GM23248 (cell line): ENCODE data around the gene MDP1. TPM values are rescaled to one million over a fixed set of nuclear protein-coding genes. Genes with fewer than 3 reads are reported as not detected.

Experiments
- DNase-seq: peaks from one replicate; pipeline ENCODE4 v3.0.0-alpha.2; 2015
- H2AFZ ChIP-seq: fragments of 200-600 bp; sonication (generic); 2 replicates; pipeline ENCODE4 v1.6.1; 2016; ENCODE audit warnings: antibody characterized with exemption
- H3F3A ChIP-seq: fragments of 200-600 bp; sonication (generic); 2 replicates; pipeline ENCODE4 v1.6.1; 2016; ENCODE audit warnings: mild to moderate bottlenecking, antibody characterized with exemption, mixed run types; ENCODE audit not compliant: insufficient read depth
- H3K27ac ChIP-seq: fragments of 200-600 bp; sonication (generic); 2 replicates; pipeline ENCODE4 v1.5.1; 2016; ENCODE audit warnings: mild to moderate bottlenecking
- H3K27me3 ChIP-seq: fragments of 200-600 bp; sonication (generic); replicated peaks from 2 replicates; pipeline ENCODE4 v1.6.1; 2016; ENCODE audit warnings: mild to moderate bottlenecking; ENCODE audit not compliant: insufficient read depth
- H3K36me3 ChIP-seq: fragments of 200-600 bp; sonication (generic); 2 replicates; pipeline ENCODE4 v1.6.1; 2016; ENCODE audit warnings: low read depth, mild to moderate bottlenecking
- H3K4me1 ChIP-seq: fragments of 200-600 bp; sonication (generic); 2 replicates; pipeline ENCODE4 v1.6.1; 2016; ENCODE audit warnings: mild to moderate bottlenecking; ENCODE audit not compliant: insufficient read depth
- H3K4me2 ChIP-seq: fragments of 200-600 bp; sonication (generic); one replicate; pipeline ENCODE4 v1.6.1; 2016; ENCODE audit warnings: mild to moderate bottlenecking; ENCODE audit not compliant: unreplicated experiment
- H3K4me3 ChIP-seq: fragments of 200-600 bp; sonication (generic); 2 replicates; pipeline ENCODE4 v1.5.1; 2016; ENCODE audit warnings: mild to moderate bottlenecking
- H3K79me2 ChIP-seq: fragments of 200-600 bp; sonication (generic); 2 replicates; pipeline ENCODE4 v1.6.1; 2016; ENCODE audit warnings: mild to moderate bottlenecking; ENCODE audit not compliant: insufficient read depth
- H3K9ac ChIP-seq: fragments of 200-600 bp; sonication (generic); 2 replicates; pipeline ENCODE4 v1.6.1; 2016; ENCODE audit warnings: mild to moderate bottlenecking
- H3K9me2 ChIP-seq: fragments of 200-600 bp; sonication (generic); 2 replicates; pipeline ENCODE4 v1.6.1; 2016; ENCODE audit warnings: mixed run types, mild to moderate bottlenecking, moderate library complexity; ENCODE audit not compliant: insufficient read depth
- H3K9me3 ChIP-seq: fragments of 200-600 bp; sonication (generic); one replicate; pipeline ENCODE4 v1.6.1; 2017; ENCODE audit warnings: low read depth
- H4K20me1 ChIP-seq: fragments of 200-600 bp; sonication (generic); 2 replicates; pipeline ENCODE4 v1.6.0; 2016; ENCODE audit not compliant: insufficient read depth
- EZH2 ChIP-seq: fragments of 200-600 bp; sonication (generic); IDR thresholded peaks from 2 replicates; pipeline ENCODE4 v1.6.1; 2018; ENCODE audit warnings: antibody characterized with exemption, mild to moderate bottlenecking; ENCODE audit not compliant: insufficient read depth, poor library complexity, severe bottlenecking
- EZH2phosphoT487 ChIP-seq: fragments of 200-600 bp; sonication (generic); IDR thresholded peaks from 2 replicates; pipeline ENCODE4 v1.6.1; 2018; ENCODE audit warnings: antibody characterized with exemption, moderate library complexity, mild to moderate bottlenecking, low read depth; ENCODE audit not compliant: insufficient read depth
- WGBS, 2 experiments: methylation state at CpG; one replicate each; pipeline ENCODE4 v1.1.6; 2015 to 2017; ENCODE audit warnings: low lambda C conversion rate in 2 of 2, low coverage in 1 of 2; ENCODE audit errors: missing lambda C conversion rate in 2 of 2; 5-methylcytosine and 5-hydroxymethylcytosine counted together
- in situ Hi-C: fragments of 300-500 bp; cut with MboI; formaldehyde crosslinking; loops from 2 replicates; pipeline ENCODE4 v1.15.0; 2020
- polyA plus RNA-seq: library from polyadenylated mRNA; unstranded; fragments of >200 nt; fragmentation: Nextera tagmentation; extraction: Ambion mirVana; gene quantifications from 2 replicates; pipeline ENCODE4 v1.2.1, GENCODE V29; 2016
- total RNA-seq: library from RNA; depleted of rRNA; stranded (reverse); fragments of >200 nt; shearing (Covaris generic); gene quantifications from 2 replicates; pipeline ENCODE4 v1.2.3, GENCODE V29; 2014

MDP1 gene
- total and polyA plus RNA-seq, 2 experiments from 2014 or later = 8.2 to 23.3 TPM

- H3K4me1 ChIP-seq = peaks cover 7% of the 10 kb centered on the region
- no peaks in the 10 kb centered on the region for H4K20me1 ChIP-seq
- no peaks in the 10 kb centered on the region for H3K27me3 ChIP-seq
- no peaks in the 10 kb centered on the region for H3K36me3 ChIP-seq
- in situ Hi-C loops = no loop called here
- 0 out of 2 replicates have a peak overlapping the region, but pooled peaks have one; percentile 45 for H2AFZ ChIP-seq
- no peaks in the 10 kb centered on the region for H3K79me2 ChIP-seq
- peak; percentile 21 for DNase-seq
- no peak overlapping the region for H3K4me3 ChIP-seq
- no peak overlapping the region for H3K27ac ChIP-seq
- H3F3A ChIP-seq = no peaks in the 10 kb centered on the region
- no peak for TF ChIP-seq EZH2phosphoT487
- no peak for TF ChIP-seq EZH2
- no peaks in the 10 kb centered on the region for H3K9me3 ChIP-seq
- no peaks in the 10 kb centered on the region for H3K9me2 ChIP-seq
- no peak overlapping the region for H3K4me2 ChIP-seq
- WGBS, 2 experiments = 66 to 76% methylated on average over 14 to 16 of the region's 16 CpGs
- no peak overlapping the region for H3K9ac ChIP-seq
These were observed 43.6 kb upstream of the MDP1 start for GRCh38 chr14:24259282-24260025.

GRCh38 chr14:24258548-24259265, 42.8 kb upstream of the MDP1 start:
- TF ChIP-seq EZH2 = no peak
- Histone ChIP-seq H3K4me3 (no peak overlapping the region), H3K27me3 (no peaks in the 10 kb centered on the region), H3K27ac (no peak overlapping the region), H3K4me2 (no peak overlapping the region), H3F3A (no peaks in the 10 kb centered on the region), H3K36me3 (no peaks in the 10 kb centered on the region), H2AFZ (0 out of 2 replicates have a peak overlapping the region, but pooled peaks have one; percentile 45), H3K9me2 (no peaks in the 10 kb centered on the region), H4K20me1 (no peaks in the 10 kb centered on the region), H3K79me2 (no peaks in the 10 kb centered on the region), H3K9me3 (no peaks in the 10 kb centered on the region), H3K9ac (no peak overlapping the region), H3K4me1 (peaks cover 7% of the 10 kb centered on the region)
- DNase-seq = no peak
- in situ Hi-C loops = no loop called here
- 87 to 94% methylated on average over 18 of the region's 18 CpGs for WGBS, 2 experiments

DNA sequence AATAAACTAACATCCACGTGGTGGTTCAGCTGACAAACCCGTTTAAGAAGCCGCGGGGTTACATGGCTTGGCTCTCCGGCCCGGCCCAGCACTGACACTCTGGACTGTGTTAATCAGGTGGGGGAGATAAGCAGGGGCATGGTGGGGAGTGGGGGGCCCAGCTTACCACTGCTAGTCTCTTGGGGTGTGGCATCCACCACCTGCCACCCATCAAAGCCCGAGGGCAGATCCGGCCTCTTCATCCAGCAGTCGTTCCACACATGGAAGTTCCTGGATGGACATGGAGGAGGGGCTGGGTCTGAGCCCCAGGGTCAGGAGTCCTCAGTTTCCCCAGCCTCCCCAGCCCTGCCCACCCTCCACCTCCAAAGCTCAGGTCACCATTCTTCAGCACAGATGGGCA, 42.3 kb upstream of the MDP1 start:
- 94% methylated on average over 7 to 9 of the region's 9 CpGs for WGBS, 2 experiments
- in situ Hi-C loops = no loop called here
- peaks cover 7% of the 10 kb centered on the region for H3K4me1 ChIP-seq

DNA sequence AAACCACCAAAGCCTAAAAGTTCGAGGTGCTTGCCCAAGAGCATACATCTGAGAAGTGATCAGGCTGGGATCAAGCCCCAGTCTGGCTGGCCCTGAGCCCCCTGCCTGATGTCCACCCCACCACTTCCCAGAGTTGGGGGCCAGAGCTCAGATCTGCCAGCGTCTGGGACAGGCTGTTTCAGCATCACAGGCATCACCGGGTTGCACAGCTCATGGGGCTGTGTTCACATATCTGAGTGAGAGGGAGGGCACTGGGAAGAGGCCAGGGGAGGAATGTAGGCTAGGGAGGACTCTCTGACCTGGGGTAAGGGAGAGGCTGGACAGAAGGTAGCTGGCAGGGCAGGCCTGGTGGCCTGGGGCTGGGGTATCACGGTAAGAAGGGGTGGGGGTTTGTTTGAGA, 41.1 kb upstream of the MDP1 start:
- peaks cover 11% of the 10 kb centered on the region for H3K4me1 ChIP-seq
- H3K4me2 ChIP-seq = no peak overlapping the region
- H3K4me3 ChIP-seq = no peak overlapping the region
- H3K79me2 ChIP-seq = no peaks in the 10 kb centered on the region
- no peak for DNase-seq
- no peak overlapping the region for H3K27ac ChIP-seq
- WGBS, 2 experiments = 49 to 58% methylated on average over 4 of the region's 4 CpGs
- no peak for TF ChIP-seq EZH2
- TF ChIP-seq EZH2phosphoT487 = no peak
- H3F3A ChIP-seq = peaks cover 4% of the 10 kb centered on the region; the same call in 1 of the 2 replicates
- H3K9me2 ChIP-seq = no peaks in the 10 kb centered on the region
- no peak overlapping the region for H2AFZ ChIP-seq
- H3K36me3 ChIP-seq = no peaks in the 10 kb centered on the region
- in situ Hi-C loops = no loop called here
- no peaks in the 10 kb centered on the region for H4K20me1 ChIP-seq
- H3K9me3 ChIP-seq = no peaks in the 10 kb centered on the region
- H3K27me3 ChIP-seq = no peaks in the 10 kb centered on the region
- no peak overlapping the region for H3K9ac ChIP-seq

More for the DNA sequence above, 42.3 kb upstream of the MDP1 start:
- H3K79me2 ChIP-seq = no peaks in the 10 kb centered on the region
- TF ChIP-seq EZH2phosphoT487 (no peak), EZH2 (no peak)
- no peak overlapping the region for H3K27ac ChIP-seq
- no peak overlapping the region for H3K9ac ChIP-seq
- no peak overlapping the region for H3K4me2 ChIP-seq
- H3F3A ChIP-seq = no peaks in the 10 kb centered on the region
- no peak overlapping the region for H3K4me3 ChIP-seq
- no peaks in the 10 kb centered on the region for H3K27me3 ChIP-seq
- no peak overlapping the region for H2AFZ ChIP-seq
- no peak for DNase-seq
- H4K20me1 ChIP-seq = no peaks in the 10 kb centered on the region
- H3K9me2 ChIP-seq = no peaks in the 10 kb centered on the region
- no peaks in the 10 kb centered on the region for H3K36me3 ChIP-seq
- no peaks in the 10 kb centered on the region for H3K9me3 ChIP-seq
